ENCODE data around the gene CHST8.
"Not testable (repeated sequence)": the region's sequence is repeated elsewhere in the genome, so short reads cannot be mapped to it uniquely, and the experiment has no call there.

Gene CHST8

GRCh38 chr19:33691736-33692135 lies 70.0 kb downstream of the CHST8 start:
- no peak for DNase-seq

GRCh38 chr19:33693678-33694077 lies 71.9 kb downstream of the CHST8 start:
- no peak for DNase-seq

- DNase-seq = not testable (repeated sequence)
Observed at GRCh38 chr19:33695547-33695946, 73.8 kb downstream of the CHST8 start.

- no peak for DNase-seq
Observed at GRCh38 chr19:33697766-33698165, 76.0 kb downstream of the CHST8 start.

- no peak for DNase-seq
Observed at GRCh38 chr19:33698576-33699435, 77.1 kb downstream of the CHST8 start.

- no peak for DNase-seq
Observed at GRCh38 chr19:33699754-33700407, 78.1 kb downstream of the CHST8 start.

GRCh38 chr19:33700408-33701013 lies 78.8 kb downstream of the CHST8 start:
- no peak for DNase-seq

GRCh38 chr19:33701565-33701964 lies 79.8 kb downstream of the CHST8 start:
- no peak for DNase-seq

- no peak for DNase-seq
Observed at GRCh38 chr19:33702606-33703437, 81.1 kb downstream of the CHST8 start.

GRCh38 chr19:33703438-33703750 lies 81.6 kb downstream of the CHST8 start:
- no peak for DNase-seq

- no peak for DNase-seq
Observed at GRCh38 chr19:33703821-33704220, 82.1 kb downstream of the CHST8 start.

GRCh38 chr19:33704271-33704670 lies 82.5 kb downstream of the CHST8 start:
- no peak for DNase-seq

- no peak for DNase-seq
Observed at GRCh38 chr19:33705090-33705847, 83.5 kb downstream of the CHST8 start.

GRCh38 chr19:33705860-33706259 lies 84.1 kb downstream of the CHST8 start:
- DNase-seq = no peak

GRCh38 chr19:33706631-33707030 lies 84.9 kb downstream of the CHST8 start:
- DNase-seq = no peak

GRCh38 chr19:33712268-33712667 lies 90.5 kb downstream of the CHST8 start:
- no peak for DNase-seq

- DNase-seq = no peak
Observed at GRCh38 chr19:33713194-33713593, 91.4 kb downstream of the CHST8 start.

- no peak for DNase-seq
Observed at GRCh38 chr19:33714149-33714548, 92.4 kb downstream of the CHST8 start.

- DNase-seq = no peak
Observed at GRCh38 chr19:33715462-33715861, 93.7 kb downstream of the CHST8 start.

GRCh38 chr19:33717878-33718277 lies 96.1 kb downstream of the CHST8 start:
- DNase-seq = no peak

GRCh38 chr19:33718651-33719254 lies 97.0 kb downstream of the CHST8 start:
- DNase-seq = no peak
